ENCODE results near the gene DUSP28. TPM values are rescaled to one million over a fixed set of nuclear protein-coding genes. Genes with fewer than 3 reads are reported as not detected.
"Not testable (repeated sequence)": the region's sequence is repeated elsewhere in the genome, so short reads cannot be mapped to it uniquely, and the experiment has no call there.

The DUSP28 gene
- total RNA-seq, 1 donor from 2014 or later = 6.3 TPM

DNA sequence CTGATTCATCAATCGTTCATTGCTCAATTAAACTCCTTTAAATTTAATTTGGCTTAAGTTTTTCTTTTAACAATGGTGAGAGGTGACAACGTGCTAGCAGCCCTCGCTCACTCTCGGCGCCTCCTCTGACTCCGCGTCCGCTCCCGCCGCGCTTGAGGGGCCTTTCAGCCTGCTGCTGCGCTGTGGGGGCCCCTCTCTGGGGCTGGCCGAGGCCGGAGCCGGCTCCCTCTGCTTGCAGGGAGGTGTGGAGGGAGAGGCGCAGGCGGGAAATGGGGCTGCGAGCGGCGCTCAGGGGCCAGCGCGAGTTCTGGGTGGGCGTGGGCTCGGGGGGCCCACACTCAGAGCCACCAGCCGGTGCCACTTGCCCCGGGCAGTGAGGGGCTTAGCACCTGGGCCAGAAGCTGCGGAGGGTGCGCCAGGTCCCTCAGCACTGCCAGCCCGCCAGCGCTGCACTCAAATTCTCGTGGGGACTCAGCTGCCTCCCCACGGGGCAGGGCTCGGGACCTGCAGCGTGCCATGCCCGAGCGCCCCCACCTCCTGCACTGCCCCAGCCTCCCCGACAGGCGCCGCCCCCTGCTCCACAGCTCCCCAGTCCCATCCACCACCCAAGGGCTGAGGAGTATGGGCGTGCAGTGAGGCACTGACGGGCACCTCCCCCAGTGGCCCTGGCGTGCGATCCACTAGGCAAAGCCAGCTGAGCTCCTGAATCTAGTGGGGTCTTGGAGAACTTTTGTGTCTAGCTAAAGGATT is 22.0 kb upstream of the DUSP28 start:
- Mint-ChIP-seq H3K36me3 (ENCODE audit: low read depth) (peaks cover 55% of the 10 kb centered on the region), H3K4me3 (no peak overlapping the region), H3K27me3 (no peaks in the 10 kb centered on the region), H3K9me3 (peaks cover 4% of the 10 kb centered on the region), H3K27ac (no peak overlapping the region), H3K4me1 (no peaks in the 10 kb centered on the region)
- peak; percentile 43 for DNase-seq
- intact Hi-C loops (cut with micrococcal nuclease) = no loop called here

GRCh38 chr2:240539101-240539500 is 21.1 kb upstream of the DUSP28 start:
- DNase-seq; H3K4me3 Mint-ChIP-seq; H3K9me3 Mint-ChIP-seq; H3K27me3 Mint-ChIP-seq; H3K4me1 Mint-ChIP-seq; H3K27ac Mint-ChIP-seq; intact Hi-C loops (cut with micrococcal nuclease): not testable (repeated sequence)
- peaks cover 50% of the 10 kb centered on the region for H3K36me3 Mint-ChIP-seq (ENCODE audit: low read depth)

- peak; percentile 33 for DNase-seq
- H3K27me3 Mint-ChIP-seq = no peaks in the 10 kb centered on the region
- H3K4me3 Mint-ChIP-seq = no peak overlapping the region
- intact Hi-C loops (cut with micrococcal nuclease) = no loop called here
- H3K27ac Mint-ChIP-seq = no peak overlapping the region
- no peaks in the 10 kb centered on the region for H3K9me3 Mint-ChIP-seq
- H3K4me1 Mint-ChIP-seq = no peaks in the 10 kb centered on the region
- peaks cover 47% of the 10 kb centered on the region for H3K36me3 Mint-ChIP-seq (ENCODE audit: low read depth)
Observed at GRCh38 chr2:240539906-240540305, 20.3 kb upstream of the DUSP28 start.

DNA sequence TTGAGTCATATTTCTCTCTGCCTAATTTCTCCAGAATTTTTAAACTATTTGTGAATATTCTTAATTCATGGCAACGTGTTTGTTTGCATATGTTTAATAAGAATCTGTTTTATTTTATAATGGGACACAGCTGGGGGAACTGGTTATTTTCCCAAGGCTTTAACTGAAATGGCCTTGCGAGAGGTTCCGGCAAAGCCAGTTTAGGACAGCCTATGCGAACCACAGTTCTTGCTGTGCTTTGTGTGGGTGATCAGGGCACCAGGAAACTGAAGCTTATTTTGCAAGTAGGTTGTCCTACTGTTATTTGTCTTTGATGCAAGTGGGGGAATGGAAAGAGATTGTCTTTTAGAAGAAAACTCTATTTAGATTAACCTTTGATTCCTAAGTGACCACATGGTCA is 8.9 kb upstream of the DUSP28 start:
- intact Hi-C loops (cut with micrococcal nuclease) = no loop called here
- peaks cover 2% of the 10 kb centered on the region for H3K4me1 Mint-ChIP-seq
- peaks cover 46% of the 10 kb centered on the region for H3K36me3 Mint-ChIP-seq (ENCODE audit: low read depth)
- H3K4me3 Mint-ChIP-seq = no peak overlapping the region
- H3K27ac Mint-ChIP-seq = no peak overlapping the region
- H3K9me3 Mint-ChIP-seq = peaks cover 7% of the 10 kb centered on the region
- no peaks in the 10 kb centered on the region for H3K27me3 Mint-ChIP-seq
- peak; percentile 34 for DNase-seq

GRCh38 chr2:240551811-240552210 is 8.3 kb upstream of the DUSP28 start:
- Mint-ChIP-seq H3K4me1 (peaks cover 7% of the 10 kb centered on the region), H3K4me3 (no peak overlapping the region), H3K9me3 (peaks cover 7% of the 10 kb centered on the region), H3K36me3 (ENCODE audit: low read depth) (peaks cover 49% of the 10 kb centered on the region), H3K27me3 (no peaks in the 10 kb centered on the region), H3K27ac (peak overlapping the region; percentile 48)
- DNase-seq = peak; percentile 17
- intact Hi-C loops (cut with micrococcal nuclease) = no loop called here

GRCh38 chr2:240553956-240554480 is 6.1 kb upstream of the DUSP28 start:
- Mint-ChIP-seq H3K27ac (no peak overlapping the region), H3K27me3 (no peaks in the 10 kb centered on the region), H3K9me3 (peaks cover 7% of the 10 kb centered on the region), H3K4me3 (no peak overlapping the region), H3K36me3 (ENCODE audit: low read depth) (peaks cover 49% of the 10 kb centered on the region), H3K4me1 (peaks cover 17% of the 10 kb centered on the region)
- DNase-seq = peak; percentile 52
- intact Hi-C loops (cut with micrococcal nuclease) = no loop called here

- H3K9me3 Mint-ChIP-seq = peaks cover 7% of the 10 kb centered on the region
- peak; percentile 48 for DNase-seq
- intact Hi-C loops (cut with micrococcal nuclease) = no loop called here
- peaks cover 26% of the 10 kb centered on the region for H3K4me1 Mint-ChIP-seq
- H3K4me3 Mint-ChIP-seq = no peak overlapping the region
- no peaks in the 10 kb centered on the region for H3K27me3 Mint-ChIP-seq
- H3K27ac Mint-ChIP-seq = no peak overlapping the region
- peaks cover 55% of the 10 kb centered on the region for H3K36me3 Mint-ChIP-seq (ENCODE audit: low read depth)
Observed at GRCh38 chr2:240554767-240555493, 5.2 kb upstream of the DUSP28 start.

- Mint-ChIP-seq H3K36me3 (ENCODE audit: low read depth) (peaks cover 52% of the 10 kb centered on the region), H3K9me3 (peaks cover 7% of the 10 kb centered on the region), H3K4me3 (no peak overlapping the region), H3K27ac (no peak overlapping the region), H3K4me1 (peaks cover 27% of the 10 kb centered on the region), H3K27me3 (no peaks in the 10 kb centered on the region)
- intact Hi-C loops (cut with micrococcal nuclease) = no loop called here
- no peak for DNase-seq
Observed at GRCh38 chr2:240555541-240556250, 4.5 kb upstream of the DUSP28 start.

- DNase-seq = peak; percentile 92
- H3K36me3 Mint-ChIP-seq (ENCODE audit: low read depth) = peaks cover 46% of the 10 kb centered on the region
- H3K9me3 Mint-ChIP-seq = peaks cover 5% of the 10 kb centered on the region
- H3K4me3 Mint-ChIP-seq = peak overlapping the region; percentile 35
- intact Hi-C loops (cut with micrococcal nuclease) = loop anchor here (1.0 kb wide), 1 partner anchor 10 kb away; no protein-coding TSS in a partner anchor
- no peaks in the 10 kb centered on the region for H3K27me3 Mint-ChIP-seq
- H3K27ac Mint-ChIP-seq = peak overlapping the region; percentile 56
- peaks cover 32% of the 10 kb centered on the region for H3K4me1 Mint-ChIP-seq
Observed at GRCh38 chr2:240556553-240557100, 3.5 kb upstream of the DUSP28 start.

DNA sequence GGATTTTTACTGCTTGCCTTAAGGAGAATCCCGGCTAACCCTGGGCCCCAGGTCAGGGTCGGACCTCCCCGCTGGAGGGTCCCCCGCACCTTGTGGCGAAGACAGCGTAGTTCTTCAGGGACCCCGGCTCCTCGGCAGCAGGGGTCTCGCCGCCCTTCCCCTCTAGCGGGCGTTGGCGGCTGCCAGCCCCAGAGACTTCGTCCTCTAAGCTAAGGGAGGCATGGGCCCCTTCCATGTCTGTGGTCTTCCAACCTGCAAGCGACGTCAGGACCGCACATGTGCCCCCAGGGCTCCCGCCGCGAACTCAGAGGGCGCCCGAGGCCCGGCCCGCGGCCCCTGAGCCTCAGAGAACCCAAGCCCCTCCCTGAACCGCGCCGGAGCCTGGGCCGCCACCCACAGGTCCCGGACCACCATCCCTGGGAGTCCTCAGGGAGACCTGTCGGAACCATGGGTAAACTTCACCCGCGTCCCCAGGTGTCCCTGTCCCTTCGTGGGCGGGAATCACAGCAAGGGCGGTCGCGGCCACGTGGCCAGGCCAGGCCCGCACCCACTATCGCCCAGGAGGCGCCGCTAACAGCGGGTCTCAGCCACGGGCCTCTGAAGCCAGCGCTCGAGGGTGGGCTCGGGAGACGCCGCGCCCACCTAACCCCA is 2.9 kb upstream of the DUSP28 start:
- H3K4me1 Mint-ChIP-seq = peaks cover 35% of the 10 kb centered on the region
- DNase-seq = no peak
- no peaks in the 10 kb centered on the region for H3K9me3 Mint-ChIP-seq
- peaks cover 42% of the 10 kb centered on the region for H3K36me3 Mint-ChIP-seq (ENCODE audit: low read depth)
- intact Hi-C loops (cut with micrococcal nuclease) = loop anchor here (1.0 kb wide), 1 partner anchor 9 kb away; no protein-coding TSS in a partner anchor
- H3K4me3 Mint-ChIP-seq = peak overlapping the region; percentile 35
- no peaks in the 10 kb centered on the region for H3K27me3 Mint-ChIP-seq
- H3K27ac Mint-ChIP-seq = peak overlapping the region; percentile 56

- H3K27ac Mint-ChIP-seq = peak within 1 kb of the TSS; percentile 56
- H3K9me3 Mint-ChIP-seq = no peaks in the 10 kb centered on the region
- intact Hi-C loops (cut with micrococcal nuclease) = loop anchor here (1.0 kb wide), 1 partner anchor 8 kb away; no protein-coding TSS in a partner anchor
- DNase-seq = peak; percentile 91
- H3K4me1 Mint-ChIP-seq = peaks cover 38% of the 10 kb centered on the region
- peak within 1 kb of the TSS; percentile 94 for H3K4me3 Mint-ChIP-seq
- H3K27me3 Mint-ChIP-seq = no peaks in the 10 kb centered on the region
- peaks cover 46% of the 10 kb centered on the region for H3K36me3 Mint-ChIP-seq (ENCODE audit: low read depth)
Observed at GRCh38 chr2:240557808-240558207, 2.3 kb upstream of the DUSP28 start, which contains the start of gene ANKMY1. Gene ANKMY1 (minus strand): TSS chr2:240557988. CDS start chr2:240557335, 653 bp downstream.

GRCh38 chr2:240558236-240558761 is 1.9 kb upstream of the DUSP28 start:
- no peaks in the 10 kb centered on the region for H3K27me3 Mint-ChIP-seq
- no peak overlapping the region for H3K27ac Mint-ChIP-seq
- peaks cover 46% of the 10 kb centered on the region for H3K36me3 Mint-ChIP-seq (ENCODE audit: low read depth)
- peak overlapping the region; percentile 94 for H3K4me3 Mint-ChIP-seq
- no peaks in the 10 kb centered on the region for H3K9me3 Mint-ChIP-seq
- peak; percentile 62 for DNase-seq
- H3K4me1 Mint-ChIP-seq = peaks cover 39% of the 10 kb centered on the region
- intact Hi-C loops (cut with micrococcal nuclease) = no loop called here

GRCh38 chr2:240559286-240559685 is 871 bp upstream of the DUSP28 start:
- peak overlapping the region; percentile 94 for H3K4me3 Mint-ChIP-seq
- H3K27ac Mint-ChIP-seq = peak overlapping the region; percentile 80
- intact Hi-C loops (cut with micrococcal nuclease) = no loop called here
- DNase-seq = peak; percentile 58
- H3K36me3 Mint-ChIP-seq (ENCODE audit: low read depth) = peaks cover 53% of the 10 kb centered on the region
- H3K9me3 Mint-ChIP-seq = no peaks in the 10 kb centered on the region
- H3K27me3 Mint-ChIP-seq = no peaks in the 10 kb centered on the region
- peaks cover 49% of the 10 kb centered on the region for H3K4me1 Mint-ChIP-seq
